ENCODE measurements around the gene CYP3A5. TPM values are rescaled to one million over a fixed set of nuclear protein-coding genes. Genes with fewer than 3 reads are reported as not detected.

Gene CYP3A5
- total and polyA plus RNA-seq, 9 of the 15 experiments (the other 6 are each of a cell fraction or from before 2014, with no cell fraction given): 0.73 to 2.8 (median 1.5) TPM

- H3K4me2 ChIP-seq (ENCODE audit: insufficient read depth, low read length): no peak overlapping the region
- intact Hi-C loops (cut with micrococcal nuclease) (no loop called here), in situ Hi-C loops (cut with MboI) (no loop called here)
- H3K9me3 ChIP-seq (replicated peaks; ENCODE audit: control insufficient read depth, insufficient read depth, low read depth, low read length): no peaks in the 10 kb centered on the region
- 69% methylated on average over 7 of the region's 7 CpGs for WGBS (ENCODE audit: insufficient coverage, low coverage, missing lambda C conversion rate)
- H2AFZ ChIP-seq (ENCODE audit: low read depth, low read length): no peak overlapping the region
- no peak overlapping the region for H3K4me3 ChIP-seq
- TF ChIP-seq ARID1B (IDR thresholded peaks at IDR 0.05): no peak
- no peak for TF ChIP-seq ERF (CRISPR knock-in tag; IDR thresholded peaks at IDR 0.05)
- no peak for TF ChIP-seq ZNF324 (CRISPR knock-in tag; IDR thresholded peaks at IDR 0.05)
- H3K36me3 ChIP-seq (ENCODE audit: control insufficient read depth, insufficient read depth, low read length): peaks cover 98% of the 10 kb centered on the region
- H3K27ac ChIP-seq (ENCODE audit: extremely low read depth, low read depth, low read length): no peak overlapping the region
- H3K9ac ChIP-seq (ENCODE audit: insufficient read depth in 1 of 2, low read depth in 2 of 2, low read length in 2 of 2): no peak overlapping the region
- no peaks in the 10 kb centered on the region for H3K27me3 ChIP-seq (ENCODE audit: control insufficient read depth in 2 of 2, insufficient read depth in 2 of 2, low read length in 2 of 2)
- ChIA-PET POLR2A (interaction anchor here (0.6 kb wide), 1 partner anchor 100 kb away, joined by 4 read pairs; no protein-coding TSS in a partner anchor), CTCF (ENCODE audit: low intra/inter-chr PET ratio) (no interaction called here)
- H3K79me2 ChIP-seq (ENCODE audit: control insufficient read depth, insufficient read depth, low read length): peaks cover 2% of the 10 kb centered on the region; the same call in 2 of the 3 replicates
- H3K4me1 ChIP-seq (replicated peaks in 1 of 2; ENCODE audit: control insufficient read depth in 2 of 2, insufficient read depth in 2 of 2, low read length in 2 of 2): peaks cover 0 to 6% of the 10 kb centered on the region in 2 experiments; a peak in 2 of 5 replicates
- no peaks in the 10 kb centered on the region for H3K9me1 ChIP-seq (ENCODE audit: control insufficient read depth, insufficient read depth, low read length)
- no TSS peak for BruUV-seq (replicated peaks)
- DNase-seq (ENCODE audit: extremely low read depth in 1 of 4, low spot score in 3 of 4): no peak
- ATAC-seq: no peak
- peaks cover 11% of the 10 kb centered on the region; the same call in 1 of the 2 replicates for H4K20me1 ChIP-seq (replicated peaks; ENCODE audit: control insufficient read depth, insufficient read depth, low read length)
- peak; percentile 11 for FAIRE-seq
Observed at GRCh38 chr7:99623091-99623693, 56.6 kb downstream of the CYP3A5 start.

- intact Hi-C loops (cut with micrococcal nuclease): no loop called here
- 94% methylated on average over 8 of the region's 10 CpGs for WGBS (ENCODE audit: insufficient coverage, low coverage, missing lambda C conversion rate)
- Histone ChIP-seq H3K9me3 (replicated peaks; ENCODE audit: control insufficient read depth, insufficient read depth, low read depth, low read length) (no peaks in the 10 kb centered on the region), H3K9me1 (ENCODE audit: control insufficient read depth, insufficient read depth, low read length) (no peaks in the 10 kb centered on the region), H3K4me1 (replicated peaks in 1 of 2; ENCODE audit: control insufficient read depth in 2 of 2, insufficient read depth in 2 of 2, low read length in 2 of 2) (peaks cover 5 to 6% of the 10 kb centered on the region in 2 experiments; a peak in 4 of 5 replicates), H3K36me3 (ENCODE audit: control insufficient read depth, insufficient read depth, low read length) (peaks cover 95% of the 10 kb centered on the region), H3K79me2 (ENCODE audit: control insufficient read depth, insufficient read depth, low read length) (peaks cover 8% of the 10 kb centered on the region), H3K4me2 (ENCODE audit: insufficient read depth, low read length) (no peak overlapping the region), H3K27me3 (ENCODE audit: control insufficient read depth in 2 of 2, insufficient read depth in 2 of 2, low read length in 2 of 2) (no peaks in the 10 kb centered on the region), H3K4me3 (no peak overlapping the region), H2AFZ (ENCODE audit: low read depth, low read length) (no peak overlapping the region), H3K27ac (ENCODE audit: extremely low read depth, low read depth, low read length) (no peak overlapping the region), H4K20me1 (replicated peaks; ENCODE audit: control insufficient read depth, insufficient read depth, low read length) (peaks cover 11% of the 10 kb centered on the region; the same call in 1 of the 2 replicates), H3K9ac (ENCODE audit: insufficient read depth in 1 of 2, low read depth in 2 of 2, low read length in 2 of 2) (no peak overlapping the region)
- no TSS peak for BruUV-seq (replicated peaks)
- POLR2A ChIA-PET: interaction anchor here (0.6 to 2.1 kb wide), 3 partner anchors 9 to 297 kb away, joined by 4 to 11 read pairs (median 6); partner anchors contain the start of gene TRIM4
- CTCF ChIA-PET (ENCODE audit: low intra/inter-chr PET ratio): no interaction called here
- DNase-seq (ENCODE audit: extremely low read depth in 1 of 4, low spot score in 3 of 4): no peak
- no peak for ATAC-seq
- FAIRE-seq: no peak
- TF ChIP-seq FOXA1 (IDR thresholded peaks at IDR 0.05; ENCODE audit: borderline replicate concordance) (no peak), ZNF175 (CRISPR knock-in tag; IDR thresholded peaks at IDR 0.05; ENCODE audit: low read depth) (no peak)
- in situ Hi-C loops (cut with MboI): no loop called here
Observed at GRCh38 chr7:99622596-99622995, 57.2 kb downstream of the CYP3A5 start.

Measured in K562 (cell line).